Neutrophil (primary cell): ENCODE results near the gene MPC1.
"Not testable (repeated sequence)": the region's sequence is repeated elsewhere in the genome, so short reads cannot be mapped to it uniquely, and the experiment has no call there.

Experiments
- H3K27ac ChIP-seq: fragments of 200-600 bp; sonication (generic); 2 replicates; pipeline ENCODE4 v1.5.1; 2016; ENCODE audit warnings: mild to moderate bottlenecking, moderate library complexity
- H3K27me3 ChIP-seq: fragments of 200-600 bp; sonication (generic); 2 replicates; pipeline ENCODE4 v1.6.0; 2016; ENCODE audit warnings: mild to moderate bottlenecking
- H3K36me3 ChIP-seq: fragments of 200-600 bp; sonication (generic); 2 replicates; pipeline ENCODE4 v1.5.1; 2017
- H3K4me1 ChIP-seq, 2 experiments: fragments of 200-600 bp in 1 of 2; sonication (generic) in 1 of 2; 1 replicate in 1 of 2; 2 replicates in 1 of 2; pipeline versions ENCODE4 v1.5.1 to v1.6.1; 2013 to 2016; ENCODE audit warnings: low read depth in 1 of 2, low read length in 1 of 2, mild to moderate bottlenecking in 1 of 2, moderate library complexity in 1 of 2; ENCODE audit not compliant: control insufficient read depth in 1 of 2, insufficient read depth in 1 of 2
- H3K4me3 ChIP-seq, 2 experiments: fragments of 200-600 bp in 1 of 2; sonication (generic) in 1 of 2; 1 replicate in 1 of 2; 2 replicates in 1 of 2; pipeline ENCODE4 v1.5.1; 2013 to 2016; ENCODE audit warnings: low read depth in 1 of 2, low read length in 1 of 2, mild to moderate bottlenecking in 1 of 2, moderate library complexity in 1 of 2
- H3K9me3 ChIP-seq: fragments of 200-600 bp; sonication (generic); 2 replicates; pipeline ENCODE4 v1.5.1; 2016
- TF ChIP-seq, protein P1 (sequence below): fragments of 200-600 bp; sonication (generic); IDR thresholded peaks from 2 replicates; pipeline ENCODE4 v1.5.1; 2016; ENCODE audit warnings: antibody characterized with exemption

Gene MPC1

DNA sequence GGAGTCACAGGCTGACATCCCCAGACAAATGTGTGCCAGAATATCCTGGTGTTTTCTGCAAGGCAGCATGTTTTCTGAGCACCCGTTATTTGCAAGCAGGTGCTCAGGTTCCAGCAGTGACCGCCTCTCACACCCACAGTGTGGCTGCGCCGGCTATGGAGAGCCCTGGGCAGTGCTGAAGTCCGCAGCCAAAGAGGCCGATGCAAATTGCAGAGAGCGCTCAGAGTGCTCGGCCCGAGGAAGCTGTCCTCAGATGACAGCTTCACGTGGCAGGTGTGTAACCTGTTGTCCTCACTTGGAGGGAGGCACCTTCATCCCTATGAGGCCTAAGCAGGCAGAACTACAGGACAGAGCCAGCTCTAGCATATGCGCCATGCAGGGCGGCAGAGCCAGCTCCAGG, 23.5 kb upstream of the MPC1 start:
- Histone ChIP-seq H3K27me3 (no peaks in the 10 kb centered on the region), H3K36me3 (peaks cover 28% of the 10 kb centered on the region), H3K9me3 (no peaks in the 10 kb centered on the region), H3K4me3 (no peak overlapping the region), H3K4me1 (no peaks in the 10 kb centered on the region), H3K27ac (no peak overlapping the region)
- TF ChIP-seq, protein P1, sequence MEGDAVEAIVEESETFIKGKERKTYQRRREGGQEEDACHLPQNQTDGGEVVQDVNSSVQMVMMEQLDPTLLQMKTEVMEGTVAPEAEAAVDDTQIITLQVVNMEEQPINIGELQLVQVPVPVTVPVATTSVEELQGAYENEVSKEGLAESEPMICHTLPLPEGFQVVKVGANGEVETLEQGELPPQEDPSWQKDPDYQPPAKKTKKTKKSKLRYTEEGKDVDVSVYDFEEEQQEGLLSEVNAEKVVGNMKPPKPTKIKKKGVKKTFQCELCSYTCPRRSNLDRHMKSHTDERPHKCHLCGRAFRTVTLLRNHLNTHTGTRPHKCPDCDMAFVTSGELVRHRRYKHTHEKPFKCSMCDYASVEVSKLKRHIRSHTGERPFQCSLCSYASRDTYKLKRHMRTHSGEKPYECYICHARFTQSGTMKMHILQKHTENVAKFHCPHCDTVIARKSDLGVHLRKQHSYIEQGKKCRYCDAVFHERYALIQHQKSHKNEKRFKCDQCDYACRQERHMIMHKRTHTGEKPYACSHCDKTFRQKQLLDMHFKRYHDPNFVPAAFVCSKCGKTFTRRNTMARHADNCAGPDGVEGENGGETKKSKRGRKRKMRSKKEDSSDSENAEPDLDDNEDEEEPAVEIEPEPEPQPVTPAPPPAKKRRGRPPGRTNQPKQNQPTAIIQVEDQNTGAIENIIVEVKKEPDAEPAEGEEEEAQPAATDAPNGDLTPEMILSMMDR: no peak

DNA sequence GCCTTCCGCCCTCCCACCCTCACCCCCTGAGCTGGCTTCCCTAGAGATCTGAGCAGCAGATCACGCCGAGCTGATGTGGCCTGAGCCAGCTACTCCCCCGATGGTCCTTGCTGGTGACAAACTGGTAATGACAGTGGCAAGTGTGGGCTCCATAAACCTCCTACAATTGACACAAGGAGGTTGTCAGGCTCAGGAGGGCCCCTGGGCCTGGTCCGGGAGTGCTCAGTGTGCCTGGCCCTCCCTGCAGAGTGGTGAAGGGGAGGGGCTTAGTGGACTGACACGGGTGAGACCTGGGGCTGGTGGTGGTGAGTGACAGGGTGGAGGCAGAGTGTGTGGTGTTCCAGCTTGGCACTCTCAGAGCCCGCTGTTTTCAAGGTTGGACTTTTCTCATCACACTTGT, 22.6 kb upstream of the MPC1 start:
- Histone ChIP-seq H3K4me3 (no peak overlapping the region), H3K4me1 (peaks cover 0 to 6% of the 10 kb centered on the region in 2 experiments), H3K27me3 (no peaks in the 10 kb centered on the region), H3K9me3 (no peaks in the 10 kb centered on the region), H3K27ac (no peak overlapping the region), H3K36me3 (peaks cover 20% of the 10 kb centered on the region)
- TF ChIP-seq, protein P1: no peak

DNA sequence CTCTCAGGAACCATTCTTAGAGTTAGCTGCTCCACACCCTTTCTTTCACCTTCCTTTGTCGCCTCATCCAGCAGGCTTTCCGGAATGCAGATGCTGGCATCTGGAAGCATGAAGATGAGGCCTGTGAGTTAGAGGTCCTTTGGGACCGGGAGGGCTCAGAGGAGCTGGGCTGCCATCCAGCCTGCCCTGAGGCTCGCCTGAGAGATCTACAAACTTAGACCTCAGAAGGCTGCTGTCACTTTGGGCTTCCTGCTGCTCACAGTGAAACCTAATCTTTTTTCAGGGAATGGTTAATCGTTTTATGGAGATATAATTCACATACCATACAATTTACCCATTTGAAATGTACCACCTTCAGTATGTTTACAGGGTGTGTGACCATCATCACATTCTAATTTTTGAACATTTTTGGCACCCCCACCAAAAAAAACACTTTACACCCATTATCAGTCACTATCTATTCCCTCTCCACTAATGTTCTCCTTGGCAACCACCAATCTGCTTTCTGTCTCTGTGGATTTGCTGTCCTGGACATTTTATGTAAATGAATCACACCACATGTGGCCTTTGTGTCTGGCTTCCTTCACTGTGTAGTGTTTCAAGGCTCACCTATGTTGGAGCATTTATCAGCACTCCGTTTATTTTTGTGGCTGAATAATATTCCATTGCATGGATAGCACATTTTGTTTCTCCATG, 20.0 kb upstream of the MPC1 start:
- Histone ChIP-seq H3K4me1 (peaks cover 0 to 6% of the 10 kb centered on the region in 2 experiments), H3K27me3 (no peaks in the 10 kb centered on the region), H3K36me3 (no peaks in the 10 kb centered on the region), H3K9me3 (no peaks in the 10 kb centered on the region), H3K4me3 (no peak overlapping the region), H3K27ac (no peak overlapping the region)
- TF ChIP-seq, protein P1: no peak

DNA sequence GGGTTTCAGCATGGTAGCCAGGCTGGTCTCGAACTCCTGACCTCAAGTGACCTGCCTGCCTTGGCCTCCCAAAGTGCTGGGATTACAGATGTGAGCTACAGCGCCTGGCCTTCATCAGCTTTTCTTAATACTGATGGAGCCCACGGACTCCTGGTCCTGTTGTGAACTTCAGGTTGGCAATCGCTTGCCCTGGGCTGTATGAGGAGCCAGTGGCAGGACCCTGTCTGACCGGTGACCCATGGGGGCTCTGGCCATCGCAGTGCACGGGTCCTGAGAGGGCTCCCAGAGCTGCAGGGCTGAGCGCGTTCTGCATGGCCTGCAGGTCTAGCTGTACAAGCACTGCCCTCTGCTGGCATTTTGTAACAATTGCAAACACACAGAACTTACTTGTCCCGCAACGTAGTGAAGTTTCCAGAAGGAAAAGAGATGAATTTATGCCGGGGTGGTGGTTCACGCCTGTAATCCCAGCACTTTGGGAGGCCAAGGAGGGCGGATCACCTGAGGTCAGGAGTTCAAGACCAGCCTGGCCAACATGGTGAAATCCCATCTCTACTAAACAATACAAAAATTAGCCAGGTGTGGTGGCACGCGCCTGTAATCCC, 18.0 kb upstream of the MPC1 start:
- H3K9me3 ChIP-seq, H3K27ac ChIP-seq, H3K4me1 ChIP-seq, H3K27me3 ChIP-seq, H3K36me3 ChIP-seq, H3K4me3 ChIP-seq: not testable (repeated sequence)
- TF ChIP-seq, protein P1: peak; percentile 80

DNA sequence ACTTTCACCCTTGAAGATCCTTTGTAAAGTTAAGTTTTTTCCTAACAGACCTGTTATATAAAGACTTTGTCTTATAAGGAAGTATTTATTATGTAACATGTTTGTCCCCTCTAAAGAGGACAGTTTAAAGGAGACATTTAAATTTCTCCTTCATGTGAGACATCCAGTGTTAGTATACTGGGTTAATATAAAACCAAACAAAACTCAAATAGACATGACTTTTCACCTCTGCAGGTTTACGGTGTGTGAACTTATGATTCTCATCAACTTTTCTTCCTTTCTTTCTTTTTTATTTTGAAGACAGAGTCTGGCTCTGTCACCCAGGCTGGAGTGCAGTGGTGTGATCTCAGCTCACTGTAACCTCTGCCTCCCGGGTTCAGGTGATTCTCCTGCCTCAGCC, 17.4 kb upstream of the MPC1 start:
- H3K36me3 ChIP-seq: no peaks in the 10 kb centered on the region
- TF ChIP-seq, protein P1: no peak
- H3K4me1 ChIP-seq: peaks cover 0 to 6% of the 10 kb centered on the region in 2 experiments
- peaks cover 5% of the 10 kb centered on the region for H3K27me3 ChIP-seq
- no peak overlapping the region for H3K4me3 ChIP-seq
- no peak overlapping the region for H3K27ac ChIP-seq
- H3K9me3 ChIP-seq: no peaks in the 10 kb centered on the region
